Measurements from ENCODE around the gene NYAP1.

Gene NYAP1

GRCh38 chr7:100457033-100457432 lies 26.7 kb upstream of the NYAP1 start:
- DNase-seq (ENCODE audit: low spot score): no peak

- no peak for DNase-seq (ENCODE audit: low spot score)
These were observed 19.5 kb upstream of the NYAP1 start, which contains the start of gene SPACDR for GRCh38 chr7:100464210-100464660. TSS of gene SPACDR (minus strand) at chr7:100464260. CDS start at chr7:100464025, 235 bp downstream.

GRCh38 chr7:100464791-100465190 lies 18.9 kb upstream of the NYAP1 start:
- no peak for DNase-seq (ENCODE audit: low spot score)

GRCh38 chr7:100465299-100465698 lies 18.4 kb upstream of the NYAP1 start:
- no peak for DNase-seq (ENCODE audit: low spot score)

- DNase-seq (ENCODE audit: low spot score): peak; percentile 91
These were observed 17.9 kb upstream of the NYAP1 start for GRCh38 chr7:100465702-100466311.

- no peak for DNase-seq (ENCODE audit: low spot score)
These were observed 16.8 kb upstream of the NYAP1 start for GRCh38 chr7:100466653-100467605.

- DNase-seq (ENCODE audit: low spot score): no peak
These were observed 15.9 kb upstream of the NYAP1 start for GRCh38 chr7:100467638-100468373.

GRCh38 chr7:100469227-100470044 lies 14.3 kb upstream of the NYAP1 start:
- DNase-seq (ENCODE audit: low spot score): peak; percentile 94

- no peak for DNase-seq (ENCODE audit: low spot score)
These were observed 12.7 kb upstream of the NYAP1 start for GRCh38 chr7:100471021-100471420.

- no peak for DNase-seq (ENCODE audit: low spot score)
These were observed 11.4 kb upstream of the NYAP1 start for GRCh38 chr7:100472121-100472851.

- DNase-seq (ENCODE audit: low spot score): no peak
These were observed 10.8 kb upstream of the NYAP1 start for GRCh38 chr7:100472854-100473499.

GRCh38 chr7:100475549-100475948 lies 8.2 kb upstream of the NYAP1 start:
- DNase-seq (ENCODE audit: low spot score): no peak

- no peak for DNase-seq (ENCODE audit: low spot score)
These were observed 7.5 kb upstream of the NYAP1 start for GRCh38 chr7:100476101-100476780.

- DNase-seq (ENCODE audit: low spot score): peak; percentile 55
These were observed 6.5 kb upstream of the NYAP1 start for GRCh38 chr7:100476903-100477870.

GRCh38 chr7:100477871-100478267 lies 5.9 kb upstream of the NYAP1 start:
- peak; percentile 24 for DNase-seq (ENCODE audit: low spot score)

GRCh38 chr7:100478958-100479660 lies 4.6 kb upstream of the NYAP1 start, which contains the start of gene TSC22D4:
TSS of gene TSC22D4 (minus strand) at chr7:100479214. CDS start at chr7:100478038, 1,176 bp downstream.
- DNase-seq (ENCODE audit: low spot score): peak; percentile 92

- DNase-seq (ENCODE audit: low spot score): no peak
These were observed 2.3 kb upstream of the NYAP1 start for GRCh38 chr7:100481466-100481865.

- no peak for DNase-seq (ENCODE audit: low spot score)
These were observed 1.0 kb upstream of the NYAP1 start for GRCh38 chr7:100482728-100483089.

All from AG08396 (cell line).